OCI-LY1 (cell line): ENCODE measurements around the gene MRPL28.

ENCODE experiments used
- EZH2 ChIP-seq: fragments of 200-600 bp; sonication (generic), shearing (Covaris generic); IDR thresholded peaks from 2 replicates; pipeline ENCODE4 v1.8.0; 2017; ENCODE audit warnings: borderline replicate concordance, mixed run types, mild to moderate bottlenecking, antibody characterized with exemption, low read length, moderate library complexity, mixed read lengths
- TF ChIP-seq, protein P1 (sequence below): fragments of 200-600 bp; sonication (generic), shearing (Covaris generic); IDR thresholded peaks from 2 replicates; pipeline ENCODE4 v1.5.1; 2017; ENCODE audit warnings: mild to moderate bottlenecking, antibody characterized with exemption, low read length, moderate library complexity, mixed read lengths

DNA sequence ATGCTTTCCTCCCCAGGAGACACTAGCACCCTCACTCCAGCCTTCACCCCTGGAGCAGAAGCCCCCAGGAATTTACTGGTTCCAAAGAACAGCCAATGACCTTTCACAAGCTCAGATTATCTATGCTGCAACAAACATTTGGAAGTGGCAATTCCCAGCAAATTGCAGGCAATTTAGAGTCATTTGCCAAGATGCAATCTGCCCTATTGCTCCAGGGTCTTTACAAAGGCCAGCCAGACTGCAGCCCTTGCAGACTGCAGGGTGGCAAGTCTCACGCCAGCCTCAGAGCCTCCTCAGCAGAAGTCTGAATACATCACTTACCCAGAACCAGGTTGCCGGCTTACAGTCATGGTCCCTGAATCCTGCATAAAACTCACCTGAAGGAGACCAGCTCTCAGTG is 39.6 kb downstream of the MRPL28 start:
- TF ChIP-seq, protein P1, sequence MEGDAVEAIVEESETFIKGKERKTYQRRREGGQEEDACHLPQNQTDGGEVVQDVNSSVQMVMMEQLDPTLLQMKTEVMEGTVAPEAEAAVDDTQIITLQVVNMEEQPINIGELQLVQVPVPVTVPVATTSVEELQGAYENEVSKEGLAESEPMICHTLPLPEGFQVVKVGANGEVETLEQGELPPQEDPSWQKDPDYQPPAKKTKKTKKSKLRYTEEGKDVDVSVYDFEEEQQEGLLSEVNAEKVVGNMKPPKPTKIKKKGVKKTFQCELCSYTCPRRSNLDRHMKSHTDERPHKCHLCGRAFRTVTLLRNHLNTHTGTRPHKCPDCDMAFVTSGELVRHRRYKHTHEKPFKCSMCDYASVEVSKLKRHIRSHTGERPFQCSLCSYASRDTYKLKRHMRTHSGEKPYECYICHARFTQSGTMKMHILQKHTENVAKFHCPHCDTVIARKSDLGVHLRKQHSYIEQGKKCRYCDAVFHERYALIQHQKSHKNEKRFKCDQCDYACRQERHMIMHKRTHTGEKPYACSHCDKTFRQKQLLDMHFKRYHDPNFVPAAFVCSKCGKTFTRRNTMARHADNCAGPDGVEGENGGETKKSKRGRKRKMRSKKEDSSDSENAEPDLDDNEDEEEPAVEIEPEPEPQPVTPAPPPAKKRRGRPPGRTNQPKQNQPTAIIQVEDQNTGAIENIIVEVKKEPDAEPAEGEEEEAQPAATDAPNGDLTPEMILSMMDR, result no peak
- TF ChIP-seq EZH2, result no peak
